Stimulated activated CD8-positive, alpha-beta memory T cell treated with anti-CD3 and anti-CD28 coated beads, Interleukin-15, amount 100 ng/mL, for 1 hour (primary cell): ENCODE data around the gene SH3RF3.

ENCODE experiments used
- DNase-seq: peaks from one replicate; pipeline ENCODE4 v3.0.0-alpha.2; 2020; ENCODE audit warnings: low read depth

Gene SH3RF3

GRCh38 chr2:109184368-109184767, 55.4 kb downstream of the SH3RF3 start:
- no peak for DNase-seq

GRCh38 chr2:109185338-109185737, 56.3 kb downstream of the SH3RF3 start:
- no peak for DNase-seq

DNA sequence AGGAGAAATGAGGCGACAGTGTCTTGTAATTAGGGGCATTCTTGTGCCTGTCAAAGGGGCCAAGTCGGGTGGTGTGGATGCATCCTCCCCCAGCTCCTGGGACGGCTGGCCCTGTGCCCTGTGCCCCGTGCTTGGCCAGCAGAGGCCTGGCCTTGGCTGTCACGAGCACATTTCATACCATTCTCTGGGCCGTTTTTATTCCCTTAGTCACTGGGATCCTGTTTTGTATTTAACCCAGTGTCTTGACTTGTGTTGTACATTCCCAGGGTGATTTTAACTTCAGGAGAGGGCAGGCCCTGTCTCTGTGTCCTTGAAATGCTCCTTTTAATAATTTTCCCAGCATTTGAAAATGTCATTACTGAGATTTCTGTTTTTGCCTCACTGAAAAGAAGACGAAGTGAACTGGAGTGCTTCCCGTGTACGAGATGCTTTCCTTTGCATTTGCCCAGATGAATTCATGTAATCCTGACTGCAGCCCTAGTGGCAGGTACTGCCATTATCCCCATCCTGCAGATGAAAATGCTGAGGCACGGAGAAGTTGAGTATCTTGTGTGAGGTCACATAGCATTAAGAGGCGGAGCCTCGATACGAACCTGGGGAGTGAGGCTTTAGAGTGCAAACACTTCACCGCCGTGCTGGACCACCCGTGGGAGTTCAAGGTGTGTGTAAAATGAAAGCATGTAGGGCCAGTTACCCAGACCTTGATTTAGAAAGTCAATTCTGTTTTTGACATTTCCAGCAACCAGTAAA, 57.0 kb downstream of the SH3RF3 start:
- no peak for DNase-seq

DNA sequence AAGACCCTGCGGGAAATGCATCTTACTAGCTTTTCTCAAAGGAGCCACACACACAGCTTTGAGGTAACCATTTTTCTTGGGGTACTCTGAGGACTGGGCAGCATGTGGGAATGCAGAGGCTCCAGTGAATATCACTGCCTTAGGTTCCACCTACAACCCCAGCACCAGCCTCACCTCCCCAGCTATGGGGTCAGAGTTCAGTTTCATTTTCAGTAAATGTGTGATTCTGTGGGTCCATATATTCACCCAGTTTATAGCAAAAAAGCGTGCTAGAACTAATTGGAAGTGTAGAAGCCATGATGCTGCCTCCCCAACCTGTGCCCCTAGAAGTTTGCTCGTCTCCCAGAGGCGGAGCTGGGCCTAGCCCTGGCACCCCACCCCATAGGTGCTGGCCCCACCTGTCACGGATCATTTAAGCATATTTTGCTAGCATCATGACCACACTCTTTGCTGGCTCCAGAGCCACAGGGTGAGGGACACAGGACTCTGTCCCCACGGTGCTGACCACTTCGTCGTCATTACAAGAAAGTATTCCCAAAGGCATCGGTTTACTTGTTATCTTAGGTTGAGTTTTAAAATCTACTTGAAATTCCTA, 57.7 kb downstream of the SH3RF3 start:
- no peak for DNase-seq

- no peak for DNase-seq
Measured at GRCh38 chr2:109187711-109188495, 58.9 kb downstream of the SH3RF3 start.

DNA sequence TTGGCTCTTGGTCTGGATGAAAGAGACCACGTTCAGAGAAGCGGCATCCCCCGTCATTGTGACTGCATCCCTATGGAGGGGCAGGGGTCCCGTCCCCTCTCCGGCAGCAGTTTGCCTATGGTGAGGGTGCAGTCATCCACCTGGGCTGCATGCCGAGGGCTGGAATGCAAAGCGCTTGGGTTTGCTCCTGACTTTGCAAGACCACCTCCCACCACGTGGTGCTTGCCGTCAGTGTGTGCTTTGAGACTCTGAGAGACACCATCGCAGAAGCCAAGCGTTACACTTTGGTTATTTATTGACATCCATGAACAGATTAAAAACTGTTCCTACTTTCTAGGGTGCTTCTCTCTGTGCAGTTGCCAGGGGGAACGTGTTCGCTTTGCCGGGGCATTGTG, 59.5 kb downstream of the SH3RF3 start:
- DNase-seq: no peak

DNA sequence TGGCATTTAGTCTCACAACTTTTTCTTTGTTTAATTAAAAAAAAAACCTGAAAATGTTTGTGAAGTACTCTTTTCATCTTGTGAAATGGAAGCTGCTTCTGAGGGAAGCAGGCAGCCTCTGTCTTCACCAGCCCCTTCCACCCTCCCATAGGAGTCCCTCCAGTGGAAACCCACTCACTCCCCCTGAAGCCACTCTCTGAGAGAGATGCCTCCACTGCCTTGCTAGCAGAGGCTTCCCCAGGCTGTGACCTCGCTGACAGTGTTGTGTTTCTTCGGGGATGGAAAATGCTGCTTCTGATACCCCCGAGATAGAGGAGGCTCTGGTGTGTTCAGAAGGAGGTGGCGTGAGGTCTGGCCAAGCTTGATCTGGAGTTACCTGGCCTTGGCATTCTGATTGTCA, 59.9 kb downstream of the SH3RF3 start:
- DNase-seq: no peak

GRCh38 chr2:109189751-109190150, 60.7 kb downstream of the SH3RF3 start:
- DNase-seq: no peak

DNA sequence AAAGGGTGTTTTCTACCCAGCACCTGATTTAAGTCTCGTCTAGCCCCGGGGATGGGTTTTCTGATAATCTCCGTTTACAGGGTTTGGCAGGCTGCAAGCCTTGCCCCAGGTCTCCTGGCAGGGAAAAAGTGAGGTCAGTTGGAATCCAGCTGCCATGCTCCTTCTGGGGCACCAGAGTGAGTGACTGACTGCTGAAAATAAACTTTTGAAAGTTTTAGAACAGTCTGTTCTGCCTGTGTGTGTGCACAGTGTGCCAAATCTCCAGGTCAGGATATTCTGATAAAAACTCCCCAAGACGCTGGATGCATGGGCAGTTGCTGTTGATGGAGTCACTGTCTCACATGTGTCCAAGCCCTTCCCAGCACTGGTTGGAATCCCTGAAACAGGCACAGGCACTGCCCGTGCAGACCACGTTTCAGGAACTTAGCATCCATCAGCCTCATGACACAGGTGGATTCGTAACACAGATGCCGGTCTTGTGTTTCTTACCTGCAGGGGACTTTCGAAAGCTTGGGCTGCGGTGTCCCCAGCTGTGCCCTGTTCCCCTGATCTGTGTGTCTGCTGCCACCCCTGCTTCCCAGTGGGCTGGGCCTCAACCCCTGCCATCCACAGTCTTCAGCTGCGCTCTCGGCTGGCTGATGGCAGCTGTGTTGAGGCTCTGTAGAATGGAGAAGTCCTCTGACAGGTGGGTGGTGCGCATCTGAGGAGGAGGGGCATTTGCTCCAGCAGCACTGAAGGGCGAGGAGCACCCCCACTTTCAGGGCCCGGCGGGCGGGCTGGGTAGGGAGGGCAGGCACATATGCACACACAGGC, 65.0 kb downstream of the SH3RF3 start:
- no peak for DNase-seq

DNA sequence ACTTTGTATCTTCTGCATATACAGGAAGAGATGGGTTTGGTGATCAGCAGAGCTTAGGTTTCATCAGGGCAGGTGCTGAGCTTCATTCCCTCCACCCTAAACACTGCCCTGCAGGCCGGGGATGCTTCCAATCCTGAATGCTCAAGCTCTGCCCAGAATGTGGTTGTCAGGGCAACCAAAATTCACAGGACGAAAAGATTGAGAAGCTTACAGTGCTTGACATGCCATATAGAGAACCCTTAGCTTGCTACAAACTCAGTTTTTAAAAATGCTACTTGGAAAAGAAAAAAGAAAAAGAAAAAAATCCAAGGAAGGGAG, 65.6 kb downstream of the SH3RF3 start:
- DNase-seq: no peak

- no peak for DNase-seq
Measured at GRCh38 chr2:109195193-109196045, 66.4 kb downstream of the SH3RF3 start.

DNA sequence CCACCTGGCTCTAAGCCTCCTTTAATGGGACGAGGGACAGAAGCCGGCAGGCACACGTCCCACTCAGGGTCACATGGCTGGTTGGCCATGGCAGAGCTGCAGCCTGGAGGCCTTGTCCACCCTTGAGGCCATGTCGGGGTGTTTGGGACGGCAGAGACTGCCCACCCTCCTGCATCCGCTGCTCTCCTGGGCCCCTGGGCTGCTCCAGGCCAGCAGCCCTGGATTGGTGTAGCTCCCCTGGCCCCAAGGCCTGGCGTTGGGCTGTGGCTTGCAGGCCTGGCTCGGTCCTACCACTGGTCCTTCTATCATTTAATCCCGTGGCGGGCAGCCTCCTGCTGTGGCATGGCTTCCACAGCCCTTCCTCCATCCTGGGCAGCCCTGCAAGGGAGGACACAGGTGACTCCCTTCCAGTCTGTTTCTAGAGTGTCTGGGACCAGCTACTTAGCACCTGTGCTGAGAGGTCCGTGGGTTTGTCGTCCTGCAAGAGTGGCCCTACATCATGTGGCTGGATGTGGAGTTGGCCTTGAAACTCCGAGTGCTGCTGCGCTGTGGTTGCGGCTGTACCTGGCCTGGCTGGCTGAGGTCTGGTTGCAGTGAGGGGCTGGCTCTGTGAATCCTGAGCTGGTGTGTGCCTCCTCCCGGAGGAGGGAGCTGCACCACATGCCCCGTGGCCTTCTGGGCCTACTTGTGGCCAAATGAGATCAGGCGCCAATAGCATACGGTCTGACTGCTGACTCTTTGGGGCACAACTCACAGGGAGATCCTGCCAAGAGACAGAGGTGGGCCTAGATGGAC, 67.3 kb downstream of the SH3RF3 start:
- no peak for DNase-seq

- no peak for DNase-seq
Measured at GRCh38 chr2:109197491-109198418, 68.8 kb downstream of the SH3RF3 start.

- no peak for DNase-seq
Measured at GRCh38 chr2:109199790-109200189, 70.8 kb downstream of the SH3RF3 start.

GRCh38 chr2:109200616-109201464, 71.8 kb downstream of the SH3RF3 start:
- DNase-seq: no peak

GRCh38 chr2:109201465-109202327, 72.7 kb downstream of the SH3RF3 start:
- DNase-seq: no peak

- DNase-seq: no peak
Measured at GRCh38 chr2:109202486-109202885, 73.5 kb downstream of the SH3RF3 start.
